Glutamatergic neuron (in vitro differentiated cells): ENCODE data around the gene TNNC1. TPM values are rescaled to one million over a fixed set of nuclear protein-coding genes. Genes with fewer than 3 reads are reported as not detected.

Experiments used
- DNase-seq: peaks from one replicate; pipeline ENCODE4 v3.0.0; 2022
- H3K27ac Mint-ChIP-seq: one replicate; pipeline ENCODE4 v1.8.0; 2020; ENCODE audit warnings: mild to moderate bottlenecking, mixed read lengths, inconsistent platforms; ENCODE audit not compliant: unreplicated experiment
- H3K27me3 Mint-ChIP-seq: one replicate; pipeline ENCODE4 v1.8.0; 2020; ENCODE audit warnings: mild to moderate bottlenecking, moderate library complexity, mixed read lengths, inconsistent platforms; ENCODE audit not compliant: unreplicated experiment
- H3K36me3 Mint-ChIP-seq: one replicate; pipeline ENCODE4 v1.8.0; 2020; ENCODE audit warnings: mild to moderate bottlenecking, mixed read lengths, inconsistent platforms; ENCODE audit not compliant: unreplicated experiment
- H3K4me1 Mint-ChIP-seq: one replicate; pipeline ENCODE4 v1.8.0; 2020; ENCODE audit warnings: mild to moderate bottlenecking, low read depth, mixed read lengths, inconsistent platforms; ENCODE audit not compliant: unreplicated experiment
- H3K4me3 Mint-ChIP-seq: one replicate; pipeline ENCODE4 v1.8.0; 2020; ENCODE audit warnings: mild to moderate bottlenecking, mixed read lengths, inconsistent platforms; ENCODE audit not compliant: unreplicated experiment
- H3K9me3 Mint-ChIP-seq: one replicate; pipeline ENCODE4 v1.8.0; 2020; ENCODE audit warnings: mild to moderate bottlenecking, moderate library complexity, mixed read lengths, inconsistent platforms; ENCODE audit not compliant: unreplicated experiment
- total RNA-seq: library from RNA; stranded (reverse); fragmentation: NEBNext Ultra II Directional; extraction: Animal tissue kit (Norgen Biotek cat#: 25700); gene quantifications from one replicate; pipeline ENCODE4 v1.2.1, GENCODE V29; 2021; ENCODE audit not compliant: unreplicated experiment
- TF ChIP-seq, protein P1 (sequence below): fragments of 200-600 bp; sonication (generic); IDR thresholded peaks from one replicate; pipeline ENCODE4 v1.5.0; 2021; ENCODE audit not compliant: partially characterized antibody, unreplicated experiment

TNNC1 gene
- total RNA-seq, 1 donor from 2014 or later = 2.7 TPM

- Mint-ChIP-seq H3K36me3 (no peaks in the 10 kb centered on the region), H3K9me3 (no peaks in the 10 kb centered on the region), H3K4me3 (no peak overlapping the region), H3K4me1 (peaks cover 8% of the 10 kb centered on the region), H3K27me3 (peaks cover 5% of the 10 kb centered on the region), H3K27ac (no peak overlapping the region)
- DNase-seq = peak; percentile 78
- TF ChIP-seq, protein P1, sequence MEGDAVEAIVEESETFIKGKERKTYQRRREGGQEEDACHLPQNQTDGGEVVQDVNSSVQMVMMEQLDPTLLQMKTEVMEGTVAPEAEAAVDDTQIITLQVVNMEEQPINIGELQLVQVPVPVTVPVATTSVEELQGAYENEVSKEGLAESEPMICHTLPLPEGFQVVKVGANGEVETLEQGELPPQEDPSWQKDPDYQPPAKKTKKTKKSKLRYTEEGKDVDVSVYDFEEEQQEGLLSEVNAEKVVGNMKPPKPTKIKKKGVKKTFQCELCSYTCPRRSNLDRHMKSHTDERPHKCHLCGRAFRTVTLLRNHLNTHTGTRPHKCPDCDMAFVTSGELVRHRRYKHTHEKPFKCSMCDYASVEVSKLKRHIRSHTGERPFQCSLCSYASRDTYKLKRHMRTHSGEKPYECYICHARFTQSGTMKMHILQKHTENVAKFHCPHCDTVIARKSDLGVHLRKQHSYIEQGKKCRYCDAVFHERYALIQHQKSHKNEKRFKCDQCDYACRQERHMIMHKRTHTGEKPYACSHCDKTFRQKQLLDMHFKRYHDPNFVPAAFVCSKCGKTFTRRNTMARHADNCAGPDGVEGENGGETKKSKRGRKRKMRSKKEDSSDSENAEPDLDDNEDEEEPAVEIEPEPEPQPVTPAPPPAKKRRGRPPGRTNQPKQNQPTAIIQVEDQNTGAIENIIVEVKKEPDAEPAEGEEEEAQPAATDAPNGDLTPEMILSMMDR = peak; percentile 100
Measured at GRCh38 chr3:52446631-52447511, 7.0 kb downstream of the TNNC1 start.

- TF ChIP-seq, protein P1 = no peak
- no peak overlapping the region for H3K4me3 Mint-ChIP-seq
- no peak for DNase-seq
- peaks cover 5% of the 10 kb centered on the region for H3K4me1 Mint-ChIP-seq
- H3K27me3 Mint-ChIP-seq = peaks cover 5% of the 10 kb centered on the region
- no peaks in the 10 kb centered on the region for H3K36me3 Mint-ChIP-seq
- H3K9me3 Mint-ChIP-seq = no peaks in the 10 kb centered on the region
- no peak overlapping the region for H3K27ac Mint-ChIP-seq
Measured at GRCh38 chr3:52446042-52446441, 7.8 kb downstream of the TNNC1 start.

GRCh38 chr3:52444860-52445793, 8.7 kb downstream of the TNNC1 start, which contains the start of gene SEMA3G:
SEMA3G (minus strand) TSS chr3:52445103; CDS start chr3:52445027, 76 bp downstream.
- H3K4me1 Mint-ChIP-seq = peaks cover 5% of the 10 kb centered on the region

GRCh38 chr3:52443791-52444687, 9.8 kb downstream of the TNNC1 start:
- Mint-ChIP-seq H3K4me1 (peaks cover 5% of the 10 kb centered on the region), H3K4me3 (no peak overlapping the region), H3K9me3 (no peaks in the 10 kb centered on the region), H3K27me3 (peaks cover 5% of the 10 kb centered on the region), H3K27ac (no peak overlapping the region), H3K36me3 (no peaks in the 10 kb centered on the region)
- TF ChIP-seq, protein P1 = no peak
- no peak for DNase-seq

More at GRCh38 chr3:52444860-52445793, 8.7 kb downstream of the TNNC1 start, which contains the start of gene SEMA3G:
- peaks cover 6% of the 10 kb centered on the region for H3K27me3 Mint-ChIP-seq
- H3K27ac Mint-ChIP-seq = no peak within 1 kb of the TSS
- H3K4me3 Mint-ChIP-seq = no peak within 1 kb of the TSS
- peak; percentile 81 for DNase-seq
- TF ChIP-seq, protein P1 = peak; percentile 65
- H3K36me3 Mint-ChIP-seq = no peaks in the 10 kb centered on the region
- no peaks in the 10 kb centered on the region for H3K9me3 Mint-ChIP-seq
